A549 (cell line): ENCODE data around the gene PPAT.

Experiments used
- CEBPB ChIP-seq, 2 experiments: fragments of >200 bp in 1 of 2; sonication (Bioruptor Twin) in 1 of 2; formaldehyde crosslinking in 1 of 2; IDR thresholded peaks; 2 replicates each; pipeline ENCODE4 v1.6.1; 2012 to 2016
- CHD2 ChIP-seq: fragments of 150-350 bp; IDR thresholded peaks from 2 replicates; pipeline ENCODE4 v1.6.1; 2014; ENCODE audit warnings: low read length; ENCODE audit not compliant: partially characterized antibody
- CTCF ChIP-seq: fragments of >200 bp; sonication (Bioruptor Twin); formaldehyde crosslinking; IDR thresholded peaks from 3 replicates; pipeline ENCODE4 v1.5.1; 2016
- ESRRA ChIP-seq: fragments of 150-350 bp; IDR thresholded peaks from 2 replicates; pipeline ENCODE4 v1.6.1; 2014; ENCODE audit warnings: mild to moderate bottlenecking, low read length, borderline replicate concordance
- GATA3 ChIP-seq: IDR thresholded peaks from 2 replicates; pipeline ENCODE4 v1.6.1; 2012; ENCODE audit warnings: borderline replicate concordance
- RCOR1 ChIP-seq: fragments of 150-350 bp; IDR thresholded peaks from 2 replicates; pipeline ENCODE4 v1.6.1; 2014; ENCODE audit warnings: antibody characterized with exemption, low read length, low read depth
- SMC3 ChIP-seq: fragments of >200 bp; sonication (Bioruptor Twin); formaldehyde crosslinking; IDR thresholded peaks from 3 replicates; pipeline ENCODE4 v1.6.1; 2018; ENCODE audit warnings: inconsistent platforms

- TF ChIP-seq CTCF (no peak), RCOR1 (no peak), CEBPB (IDR thresholded peaks at IDR 0.05) (no peak), SMC3 (no peak), CHD2 (no peak), ESRRA (no peak), GATA3 (no peak)
These were observed 25.0 kb downstream of the PPAT start for GRCh38 chr4:56410247-56411062.
